HEK293T (cell line): ENCODE measurements around the gene CUL3.
A peak's percentile ranks its signal among the peaks of the same experiment; 100 is the strongest.

Experiments
- CTCF ChIA-PET: fragments of 350-600 bp; formaldehyde crosslinking; extraction: SDS; loops from one replicate; lab custom pipeline; 2021; ENCODE audit warnings: antibody characterized with exemption, inconsistent platforms; lab: Yijun Ruan, JAX
- POLR2A ChIA-PET: fragments of 350-600 bp; formaldehyde crosslinking; extraction: SDS; loops from one replicate; lab custom pipeline; 2020; ENCODE audit warnings: antibody characterized with exemption, inconsistent platforms; lab: Yijun Ruan, JAX
- DNase-seq: peaks from one replicate; pipeline ENCODE4 v3.0.0; 2012; ENCODE audit warnings: mixed read lengths; ENCODE audit errors: extremely low spot score
- ARNT ChIP-seq: fragments of 450-650 bp; IDR thresholded peaks from 2 replicates; pipeline ENCODE4 v1.6.1; 2017; ENCODE audit warnings: mild to moderate bottlenecking
- BHLHE40 ChIP-seq: fragments of 450-650 bp; IDR thresholded peaks from 2 replicates; pipeline ENCODE4 v1.6.1; 2016; ENCODE audit warnings: mild to moderate bottlenecking, moderate library complexity, borderline replicate concordance
- CTBP1 ChIP-seq: fragments of 450-650 bp; IDR thresholded peaks from 2 replicates; pipeline ENCODE4 v1.6.1; 2016; ENCODE audit warnings: borderline replicate concordance
- ELF4 ChIP-seq: fragments of 450-650 bp; IDR thresholded peaks from 2 replicates; pipeline ENCODE4 v1.6.1; 2017; ENCODE audit warnings: antibody characterized with exemption
- FOXA1 ChIP-seq: fragments of 450-650 bp; IDR thresholded peaks from 2 replicates; pipeline ENCODE4 v1.6.1; 2016; ENCODE audit warnings: mild to moderate bottlenecking
- FOXK2 ChIP-seq: fragments of 450-650 bp; IDR thresholded peaks from 2 replicates; pipeline ENCODE4 v1.6.1; 2016; ENCODE audit warnings: mild to moderate bottlenecking
- FOXM1 ChIP-seq: fragments of 450-650 bp; IDR thresholded peaks from 2 replicates; pipeline ENCODE4 v1.6.1; 2017; ENCODE audit warnings: mild to moderate bottlenecking, borderline replicate concordance
- HDGF ChIP-seq: fragments of 450-650 bp; IDR thresholded peaks from 2 replicates; pipeline ENCODE4 v1.6.1; 2017; ENCODE audit warnings: antibody characterized with exemption, borderline replicate concordance
- L3MBTL2 ChIP-seq: fragments of 450-650 bp; conservative IDR thresholded peaks from 2 replicates; pipeline ENCODE4 v1.6.1; 2016; ENCODE audit warnings: mild to moderate bottlenecking
- LEF1 ChIP-seq: fragments of 450-650 bp; IDR thresholded peaks from 2 replicates; pipeline ENCODE4 v1.6.1; 2017; ENCODE audit warnings: mild to moderate bottlenecking, borderline replicate concordance
- NFRKB ChIP-seq: fragments of 450-650 bp; IDR thresholded peaks from 2 replicates; pipeline ENCODE4 v1.6.1; 2016; ENCODE audit warnings: mild to moderate bottlenecking, moderate library complexity
- PKNOX1 ChIP-seq: fragments of 450-650 bp; IDR thresholded peaks from 2 replicates; pipeline ENCODE4 v1.6.1; 2016
- SP1 ChIP-seq: fragments of 450-650 bp; IDR thresholded peaks from 2 replicates; pipeline ENCODE4 v1.6.1; 2017
- SUZ12 ChIP-seq: fragments of 450-650 bp; IDR thresholded peaks from 2 replicates; pipeline ENCODE4 v1.6.1; 2016; ENCODE audit warnings: mild to moderate bottlenecking
- TARDBP ChIP-seq: fragments of 450-650 bp; IDR thresholded peaks from 2 replicates; pipeline ENCODE4 v1.6.1; 2016
- ZNF384 ChIP-seq: fragments of 450-650 bp; IDR thresholded peaks from 2 replicates; pipeline ENCODE4 v1.6.1; 2016

The CUL3 gene

DNA sequence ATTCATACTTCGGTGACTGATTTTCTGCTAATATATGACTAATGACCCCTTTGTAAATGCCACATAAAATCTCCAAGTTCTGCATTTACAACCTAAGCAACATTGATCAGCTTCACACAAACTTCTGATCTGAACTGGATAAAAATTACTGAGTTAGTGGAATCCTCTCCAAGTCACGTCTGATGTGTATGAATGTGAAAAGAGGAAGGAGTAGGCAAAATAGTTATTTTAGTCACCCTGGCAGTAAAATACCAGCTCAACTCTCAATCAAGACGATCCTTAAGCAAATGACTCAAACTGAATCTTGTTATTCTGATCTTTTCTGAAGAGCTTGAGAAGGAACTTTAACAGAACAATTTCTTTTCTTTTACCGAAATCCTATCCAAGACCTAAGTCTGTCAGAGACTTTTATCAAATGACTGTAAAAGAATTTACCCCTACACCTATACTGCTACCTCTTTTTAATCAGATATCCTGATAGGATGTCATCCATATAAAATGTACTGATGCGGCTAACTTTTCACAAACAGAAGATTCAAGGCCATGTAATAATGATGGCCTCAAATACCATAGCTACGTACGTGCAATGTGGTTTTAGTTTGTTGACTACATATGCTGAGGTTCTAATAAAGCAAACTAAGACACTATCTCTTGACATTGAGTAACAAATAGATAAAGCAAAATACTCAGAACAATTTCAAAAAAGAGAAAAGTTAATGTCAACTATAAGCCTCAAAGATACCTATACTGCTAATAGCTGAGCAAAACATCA, 23.7 kb downstream of the CUL3 start:
- POLR2A ChIA-PET: no interaction called here
- no peak for DNase-seq
- CTCF ChIA-PET: no interaction called here
- TF ChIP-seq ELF4 (no peak), CTBP1 (no peak), HDGF (no peak), FOXK2 (no peak), LEF1 (no peak), ZNF384 (no peak), BHLHE40 (no peak), ARNT (no peak), PKNOX1 (no peak), SUZ12 (no peak), NFRKB (no peak), TARDBP (no peak), FOXA1 (no peak), FOXM1 (no peak), L3MBTL2 (no peak), SP1 (no peak)

GRCh38 chr2:224560549-224560948, 24.6 kb downstream of the CUL3 start:
- CTCF ChIA-PET: no interaction called here
- TF ChIP-seq PKNOX1 (peak; percentile 23; the same call in 1 of the 2 replicates), FOXM1 (no peak)
- POLR2A ChIA-PET: no interaction called here
- no peak for DNase-seq

DNA sequence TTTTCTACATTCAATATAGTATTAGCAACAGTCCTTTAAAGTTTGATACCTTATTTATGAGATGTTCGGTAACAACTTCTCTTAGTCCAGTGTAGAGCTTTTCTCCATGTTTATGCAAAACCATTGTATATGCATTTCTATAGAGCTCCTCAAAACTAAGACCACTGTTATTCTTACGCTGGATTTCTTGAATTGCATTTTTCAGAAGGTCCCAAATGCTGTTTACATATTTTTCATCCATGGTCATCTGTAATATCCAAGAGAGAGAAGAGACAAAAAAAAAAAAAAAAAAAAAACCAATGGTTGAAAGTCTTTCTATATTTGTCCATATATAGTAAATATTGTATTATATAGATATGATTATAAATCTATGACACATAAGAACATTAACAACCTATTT, 27.6 kb downstream of the CUL3 start:
- TF ChIP-seq NFRKB (no peak), FOXM1 (no peak), PKNOX1 (no peak), SUZ12 (no peak), SP1 (no peak), L3MBTL2 (no peak), HDGF (no peak), BHLHE40 (no peak), LEF1 (no peak), ARNT (no peak)
- ChIA-PET CTCF (no interaction called here), POLR2A (no interaction called here)
- DNase-seq: no peak

- DNase-seq: no peak
- TF ChIP-seq TARDBP: no peak
- CTCF ChIA-PET: no interaction called here
- POLR2A ChIA-PET: no interaction called here
Observed at GRCh38 chr2:224556381-224556780, 28.8 kb downstream of the CUL3 start.

DNA sequence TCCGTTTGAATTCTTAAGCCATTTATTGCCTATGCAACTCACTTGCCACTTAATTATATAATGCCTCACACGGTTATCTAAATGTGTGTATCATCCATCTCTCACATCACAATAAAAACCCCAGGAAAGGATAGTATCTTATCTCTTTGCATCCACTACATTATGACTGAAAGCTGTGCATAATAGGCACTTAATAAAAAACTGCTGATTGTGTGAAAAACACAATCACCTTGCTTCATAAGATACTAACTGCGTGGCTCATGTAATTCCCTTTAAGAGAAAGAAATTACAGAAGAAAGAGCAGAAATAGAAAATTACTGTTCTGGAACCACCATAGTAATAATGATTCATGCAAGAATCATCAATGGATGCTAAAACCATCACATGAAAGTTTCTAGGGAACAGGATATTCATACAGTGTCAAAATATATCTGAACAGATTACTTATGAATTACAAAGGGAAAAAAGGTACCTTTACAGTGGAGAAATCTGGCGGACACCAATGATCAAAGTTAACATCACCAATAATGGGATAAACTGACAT, 29.3 kb downstream of the CUL3 start:
- ChIA-PET CTCF (no interaction called here), POLR2A (no interaction called here)
- DNase-seq: no peak
- TF ChIP-seq FOXA1 (no peak), L3MBTL2 (no peak), TARDBP (no peak)

DNA sequence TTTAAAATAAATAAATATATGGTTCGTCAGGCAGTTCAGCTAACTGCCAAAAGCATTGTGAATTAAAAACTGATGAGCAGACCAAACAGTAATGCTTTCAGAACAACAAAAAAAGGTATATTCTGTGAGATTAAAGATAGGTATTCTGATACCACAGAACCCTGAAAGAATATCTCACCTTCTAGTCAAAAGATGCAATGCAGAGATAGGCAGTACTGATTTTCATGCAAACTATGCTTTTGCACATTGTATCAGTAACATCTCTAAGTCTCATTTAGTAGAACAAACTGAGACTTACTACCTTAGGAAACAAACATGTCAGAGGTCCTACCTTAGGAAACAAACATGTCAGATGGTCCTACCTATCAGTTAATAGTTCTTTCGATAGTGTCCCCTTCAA, 32.4 kb downstream of the CUL3 start:
- POLR2A ChIA-PET: no interaction called here
- no peak for DNase-seq
- CTCF ChIA-PET: no interaction called here
- TF ChIP-seq SP1 (no peak), LEF1 (no peak), ARNT (no peak), CTBP1 (no peak), L3MBTL2 (no peak), NFRKB (no peak), PKNOX1 (no peak), ELF4 (no peak), FOXM1 (no peak), FOXA1 (no peak), FOXK2 (no peak), TARDBP (no peak), ZNF384 (no peak), HDGF (no peak)

DNA sequence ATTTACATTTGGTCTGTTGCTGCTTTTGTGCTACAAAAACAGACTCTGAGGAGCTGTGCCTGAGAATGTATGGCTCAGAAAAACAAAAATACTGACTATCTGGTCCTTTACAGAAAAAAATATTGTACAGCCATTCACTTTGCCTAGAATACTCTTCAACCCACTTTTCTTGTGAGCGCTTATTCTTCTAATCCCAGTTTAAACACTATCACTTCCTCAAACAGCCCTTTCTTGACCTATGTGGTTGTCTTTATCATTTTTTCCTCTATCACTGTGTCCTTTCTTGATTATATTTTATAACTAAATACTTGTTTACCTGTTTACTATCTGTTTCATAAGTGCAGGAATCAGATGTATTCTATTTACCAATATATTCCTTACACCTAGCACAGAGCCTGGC, 33.5 kb downstream of the CUL3 start:
- POLR2A ChIA-PET: no interaction called here
- TF ChIP-seq L3MBTL2: no peak
- no peak for TF ChIP-seq HDGF
- no peak for TF ChIP-seq ARNT
- no peak for TF ChIP-seq BHLHE40
- no peak for TF ChIP-seq PKNOX1
- no peak for TF ChIP-seq CTBP1
- TF ChIP-seq ELF4: no peak
- no peak for TF ChIP-seq TARDBP
- no peak for TF ChIP-seq ZNF384
- no peak for TF ChIP-seq FOXA1
- no peak for TF ChIP-seq FOXK2
- no peak for TF ChIP-seq NFRKB
- TF ChIP-seq SP1: no peak
- TF ChIP-seq SUZ12: no peak
- no peak for TF ChIP-seq LEF1
- TF ChIP-seq FOXM1: no peak
- DNase-seq: no peak
- CTCF ChIA-PET: no interaction called here
